ENCODE results near the gene RPL19. TPM values are rescaled to one million over a fixed set of nuclear protein-coding genes. Genes with fewer than 3 reads are reported as not detected.

Gene RPL19
- polyA plus RNA-seq, 4 donors, result 1,830 to 2,237 (median 2,122) TPM

GRCh38 chr17:39222866-39223834 lies 23.1 kb downstream of the RPL19 start:
- DNase-seq (ENCODE audit: low read depth in 4 of 4, low spot score in 2 of 4), result no peak

DNA sequence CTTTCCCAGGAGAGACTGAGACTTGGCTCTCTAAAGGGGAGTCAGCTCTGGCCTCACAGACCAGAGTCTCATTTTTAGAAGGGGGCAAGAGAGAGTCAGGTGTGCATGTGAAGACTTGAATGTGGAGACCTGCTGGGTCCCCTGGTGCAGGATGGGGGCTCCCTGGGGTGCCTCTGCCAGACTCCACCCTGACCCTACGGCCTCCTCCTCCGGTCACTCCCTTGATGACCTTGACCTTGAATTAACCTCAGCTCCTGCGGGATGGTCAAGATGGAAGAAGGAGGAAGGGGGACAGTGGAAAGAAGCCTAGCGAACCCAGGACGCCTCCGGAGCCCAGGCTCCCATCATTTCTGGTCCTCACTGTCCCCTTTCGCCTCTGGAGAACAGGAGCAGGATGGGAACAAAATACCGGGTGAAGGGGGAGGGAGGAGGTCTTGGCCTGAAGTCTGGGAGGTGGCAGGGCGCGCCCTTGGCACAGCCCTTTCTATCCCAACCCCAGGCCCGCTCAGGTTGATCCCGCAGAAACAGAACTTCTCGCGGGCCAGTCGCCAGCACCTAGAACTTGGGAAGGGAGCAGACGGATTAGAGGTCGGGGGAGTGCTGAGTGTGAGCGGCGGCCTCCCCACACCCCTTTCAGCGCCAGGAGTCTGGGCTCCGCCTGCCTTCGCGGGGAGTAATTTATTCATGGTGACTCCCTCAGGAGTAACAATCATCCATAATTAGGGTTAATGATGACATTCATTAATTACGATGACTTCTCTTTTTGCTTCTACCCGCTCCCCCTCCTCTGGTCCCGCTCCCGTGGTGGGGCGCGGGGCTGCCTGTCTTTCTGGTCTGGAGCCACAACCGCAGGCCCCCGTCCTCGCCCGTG lies 24.1 kb downstream of the RPL19 start:
- DNase-seq (ENCODE audit: low read depth in 4 of 4, low spot score in 2 of 4), result no peak

GRCh38 chr17:39224778-39225307 lies 24.8 kb downstream of the RPL19 start:
- DNase-seq (ENCODE audit: low read depth in 4 of 4, low spot score in 2 of 4), result no peak

DNA sequence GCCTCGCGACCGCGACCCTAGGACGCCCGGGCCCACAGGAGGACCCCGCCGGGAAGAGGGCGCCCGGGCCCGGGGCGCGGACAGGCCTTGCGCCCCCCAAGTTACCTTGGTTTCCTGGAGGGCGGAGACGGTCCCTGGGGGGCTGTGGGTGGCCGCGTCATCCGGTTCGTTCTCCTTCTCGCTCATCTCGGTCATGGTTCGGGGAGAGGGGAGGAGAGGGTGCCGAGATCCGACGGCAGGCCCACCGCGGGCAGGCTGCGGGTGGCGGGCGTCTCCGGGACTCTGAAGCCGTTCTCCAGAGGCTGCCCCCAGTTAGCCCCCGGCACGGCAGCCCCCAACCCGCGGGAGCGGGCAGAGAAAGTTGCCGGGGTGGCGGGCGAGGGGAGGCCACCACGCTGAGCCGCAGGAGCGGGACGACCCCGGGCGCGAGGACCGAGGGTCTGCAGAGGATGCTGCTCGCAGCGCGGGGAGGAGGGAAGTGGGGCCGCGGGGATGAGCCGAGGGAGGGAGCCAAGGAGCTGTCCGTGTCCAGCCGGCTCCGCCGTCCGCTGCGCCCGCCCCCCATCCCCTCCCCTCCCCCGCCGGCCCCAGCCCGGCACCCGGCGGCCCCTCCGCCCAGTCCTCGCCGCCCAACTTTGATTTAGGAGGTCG lies 25.4 kb downstream of the RPL19 start, which contains the start of gene STAC2:
Gene STAC2 (minus strand): TSS at position 638 of the 651 bp plus-strand sequence. CDS start 443 bp downstream, at position 195.
- DNase-seq (ENCODE audit: low read depth in 4 of 4, low spot score in 2 of 4), result no peak

- peak in 3 of 4 donors; percentile 70 to 86 (median 83) for DNase-seq (ENCODE audit: low read depth in 4 of 4, low spot score in 2 of 4)
Observed at GRCh38 chr17:39225959-39226683, 26.0 kb downstream of the RPL19 start.

GRCh38 chr17:39227364-39227919 lies 27.4 kb downstream of the RPL19 start:
- no peak for DNase-seq (ENCODE audit: low read depth in 4 of 4, low spot score in 2 of 4)

- DNase-seq (ENCODE audit: low read depth in 4 of 4, low spot score in 2 of 4), result no peak
Observed at GRCh38 chr17:39229274-39229913, 29.3 kb downstream of the RPL19 start.

DNA sequence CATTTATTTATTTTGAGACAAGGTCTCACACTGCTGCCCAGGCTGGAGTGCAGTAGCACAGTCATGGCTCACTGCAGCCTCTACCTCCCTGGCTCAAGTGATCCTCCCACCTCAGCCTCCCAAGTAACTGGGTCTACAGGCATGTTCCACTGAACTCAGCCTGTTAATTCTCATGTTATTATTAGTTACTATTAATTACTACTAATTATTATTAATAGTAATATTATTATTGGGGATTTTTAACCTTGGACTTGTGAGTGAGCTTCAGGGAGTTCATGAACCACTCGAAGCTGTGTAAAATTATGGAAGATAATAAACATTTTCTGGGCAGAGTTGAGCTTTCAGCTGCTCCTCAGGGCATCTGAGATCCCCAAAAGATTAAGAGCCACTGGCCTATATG lies 30.3 kb downstream of the RPL19 start:
- DNase-seq (ENCODE audit: low read depth in 4 of 4, low spot score in 2 of 4), result no peak

- no peak for DNase-seq (ENCODE audit: low read depth in 4 of 4, low spot score in 2 of 4)
Observed at GRCh38 chr17:39231091-39231561, 31.0 kb downstream of the RPL19 start.

- DNase-seq (ENCODE audit: low read depth in 4 of 4, low spot score in 2 of 4), result no peak
Observed at GRCh38 chr17:39231591-39232551, 31.8 kb downstream of the RPL19 start.

GRCh38 chr17:39235555-39236449 lies 35.7 kb downstream of the RPL19 start:
- DNase-seq (ENCODE audit: low read depth in 4 of 4, low spot score in 2 of 4), result peak in 1 of 4 donors; percentile 49

GRCh38 chr17:39236450-39236927 lies 36.4 kb downstream of the RPL19 start:
- no peak for DNase-seq (ENCODE audit: low read depth in 4 of 4, low spot score in 2 of 4)

DNA sequence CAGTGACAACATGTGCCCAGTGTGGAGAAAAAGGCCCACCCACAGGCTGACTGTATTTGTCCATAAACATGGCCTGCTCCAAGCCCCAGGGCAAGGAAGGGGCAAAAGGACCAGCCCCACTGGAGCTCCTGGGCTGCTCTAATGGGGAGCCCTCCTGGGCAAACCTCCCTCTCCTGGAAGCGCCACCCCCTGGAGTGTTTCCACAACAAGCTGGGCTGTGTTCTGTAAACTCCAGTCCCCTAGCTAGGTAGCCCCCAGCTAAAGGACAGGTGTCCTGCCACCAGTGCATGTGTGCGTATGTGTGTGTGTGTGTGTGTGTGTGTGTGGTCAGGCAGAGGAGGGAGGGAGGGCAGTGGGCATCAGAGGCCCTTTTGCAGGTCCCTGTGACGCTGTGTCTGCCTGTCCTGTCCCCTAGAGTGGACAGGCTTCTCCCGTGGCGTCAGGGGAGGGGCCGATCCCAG lies 36.9 kb downstream of the RPL19 start:
- DNase-seq (ENCODE audit: low read depth in 4 of 4, low spot score in 2 of 4), result no peak

DNA sequence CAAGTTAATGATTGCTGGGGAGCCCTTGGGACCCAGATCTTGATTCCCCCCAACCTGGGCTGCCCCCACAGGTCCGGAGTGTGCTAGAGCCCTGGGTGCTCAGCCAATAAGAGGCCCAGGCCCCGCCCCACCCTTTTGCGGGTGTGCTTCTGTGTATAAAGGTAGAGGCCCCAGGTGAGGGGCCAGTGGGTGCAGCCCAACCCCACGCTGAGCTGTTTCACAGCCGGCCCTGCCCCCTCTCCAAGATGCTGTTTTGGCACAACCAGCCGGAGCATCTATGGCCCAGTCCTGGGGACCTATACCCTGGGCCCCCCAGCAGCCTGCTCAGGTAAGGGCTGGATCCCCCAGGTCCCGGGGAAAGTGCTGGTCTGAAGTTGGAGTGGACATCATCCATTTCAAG lies 37.5 kb downstream of the RPL19 start:
- DNase-seq (ENCODE audit: low read depth in 4 of 4, low spot score in 2 of 4), result no peak

- no peak for DNase-seq (ENCODE audit: low read depth in 4 of 4, low spot score in 2 of 4)
Observed at GRCh38 chr17:39238311-39238972, 38.4 kb downstream of the RPL19 start.

Measured in left renal cortex interstitium (tissue), 4 donors.